Loucy (cell line): ENCODE measurements around the gene ARMC12.

Source experiments
- H2AFZ ChIP-seq: fragments of 200-600 bp; sonication (generic); 2 replicates; pipeline ENCODE4 v1.6.0; 2016; ENCODE audit warnings: antibody characterized with exemption, mild to moderate bottlenecking, low read length, moderate library complexity
- H3F3A ChIP-seq: fragments of 200-600 bp; 2 replicates; pipeline ENCODE4 v1.6.0; 2016; ENCODE audit warnings: antibody characterized with exemption, low read depth, mild to moderate bottlenecking
- H3K27me3 ChIP-seq: fragments of 200-600 bp; sonication (generic); 2 replicates; pipeline ENCODE4 v1.6.1; 2014; ENCODE audit warnings: low read length, mild to moderate bottlenecking; ENCODE audit not compliant: insufficient read depth, poor library complexity, severe bottlenecking
- H3K36me3 ChIP-seq: fragments of 200-600 bp; sonication (generic); 2 replicates; pipeline ENCODE4 v1.6.1; 2016; ENCODE audit warnings: low read length; ENCODE audit not compliant: insufficient read depth
- H3K4me1 ChIP-seq: fragments of 200-600 bp; sonication (generic); 2 replicates; pipeline ENCODE4 v1.5.1; 2014; ENCODE audit warnings: low read length, mild to moderate bottlenecking; ENCODE audit not compliant: insufficient read depth, poor library complexity, severe bottlenecking
- H3K4me2 ChIP-seq: fragments of 200-600 bp; sonication (generic); 2 replicates; pipeline ENCODE4 v1.6.0; 2014; ENCODE audit warnings: antibody characterized with exemption, low read length, low read depth, mild to moderate bottlenecking; ENCODE audit not compliant: poor library complexity, severe bottlenecking
- H3K4me3 ChIP-seq: fragments of 200-600 bp; sonication (generic); 2 replicates; pipeline ENCODE4 v1.5.1; 2014; ENCODE audit warnings: low read length, mild to moderate bottlenecking, mixed read lengths; ENCODE audit not compliant: poor library complexity, severe bottlenecking
- H3K79me2 ChIP-seq: fragments of 200-600 bp; sonication (generic); 2 replicates; pipeline ENCODE4 v1.6.1; 2014; ENCODE audit warnings: low read length; ENCODE audit not compliant: insufficient read depth
- H3K9ac ChIP-seq: fragments of 200-600 bp; sonication (generic); 2 replicates; pipeline ENCODE4 v1.6.0; 2014; ENCODE audit warnings: mild to moderate bottlenecking, low read depth, low read length, moderate library complexity; ENCODE audit not compliant: poor library complexity, severe bottlenecking
- H3K9me2 ChIP-seq: fragments of 200-600 bp; sonication (generic); replicated peaks from 2 replicates; pipeline ENCODE4 v1.6.1; 2016; ENCODE audit warnings: low read depth, low read length, mixed read lengths
- H3K9me3 ChIP-seq: fragments of 200-600 bp; sonication (generic); 2 replicates; pipeline ENCODE4 v1.6.1; 2014; ENCODE audit warnings: mild to moderate bottlenecking, antibody characterized with exemption, low read length, low read depth; ENCODE audit not compliant: insufficient read depth
- H4K20me1 ChIP-seq: fragments of 200-600 bp; sonication (generic); 2 replicates; pipeline ENCODE4 v1.6.0; 2014; ENCODE audit warnings: antibody characterized with exemption, low read length, mild to moderate bottlenecking; ENCODE audit not compliant: insufficient read depth, poor library complexity, severe bottlenecking
- CTCF ChIP-seq: fragments of 200-600 bp; sonication (generic); conservative IDR thresholded peaks from 2 replicates; pipeline ENCODE4 v1.5.1; 2014; ENCODE audit warnings: mild to moderate bottlenecking, antibody characterized with exemption, low read length
- EZH2phosphoT487 ChIP-seq: fragments of 200-600 bp; IDR thresholded peaks from 2 replicates; pipeline ENCODE4 v1.6.1; 2018; ENCODE audit warnings: antibody characterized with exemption, mild to moderate bottlenecking, moderate library complexity, borderline replicate concordance

ARMC12 gene

GRCh38 chr6:35750557-35750956 is 13.7 kb downstream of the ARMC12 start:
- H3K79me2 ChIP-seq, result no peaks in the 10 kb centered on the region
- no peaks in the 10 kb centered on the region for H3F3A ChIP-seq
- no peak overlapping the region for H2AFZ ChIP-seq
- no peak overlapping the region for H3K4me3 ChIP-seq
- H3K9ac ChIP-seq, result no peak overlapping the region
- H4K20me1 ChIP-seq, result no peaks in the 10 kb centered on the region
- H3K4me2 ChIP-seq, result no peak overlapping the region
- TF ChIP-seq CTCF (no peak), EZH2phosphoT487 (no peak)
- H3K27me3 ChIP-seq, result no peaks in the 10 kb centered on the region
- H3K9me2 ChIP-seq, result no peaks in the 10 kb centered on the region
- H3K4me1 ChIP-seq, result no peaks in the 10 kb centered on the region
- H3K9me3 ChIP-seq, result no peaks in the 10 kb centered on the region
- H3K36me3 ChIP-seq, result no peaks in the 10 kb centered on the region

- no peak overlapping the region for H2AFZ ChIP-seq
- no peaks in the 10 kb centered on the region for H4K20me1 ChIP-seq
- no peaks in the 10 kb centered on the region for H3K9me2 ChIP-seq
- TF ChIP-seq CTCF (no peak), EZH2phosphoT487 (no peak)
- H3K4me1 ChIP-seq, result no peaks in the 10 kb centered on the region
- no peak overlapping the region for H3K4me2 ChIP-seq
- no peaks in the 10 kb centered on the region for H3K79me2 ChIP-seq
- no peak overlapping the region for H3K4me3 ChIP-seq
- no peaks in the 10 kb centered on the region for H3K36me3 ChIP-seq
- no peaks in the 10 kb centered on the region for H3K9me3 ChIP-seq
- no peaks in the 10 kb centered on the region for H3F3A ChIP-seq
- H3K27me3 ChIP-seq, result no peaks in the 10 kb centered on the region
- H3K9ac ChIP-seq, result no peak overlapping the region
These were observed 14.8 kb downstream of the ARMC12 start for GRCh38 chr6:35751594-35751993.

GRCh38 chr6:35752330-35752729 is 15.5 kb downstream of the ARMC12 start:
- H3K9me3 ChIP-seq, result no peaks in the 10 kb centered on the region
- no peaks in the 10 kb centered on the region for H3K27me3 ChIP-seq
- H3K36me3 ChIP-seq, result no peaks in the 10 kb centered on the region
- H3K4me3 ChIP-seq, result no peak overlapping the region
- H4K20me1 ChIP-seq, result no peaks in the 10 kb centered on the region
- no peak overlapping the region for H3K4me2 ChIP-seq
- no peak overlapping the region for H3K9ac ChIP-seq
- H3K9me2 ChIP-seq, result no peaks in the 10 kb centered on the region
- no peaks in the 10 kb centered on the region for H3K4me1 ChIP-seq
- no peaks in the 10 kb centered on the region for H3F3A ChIP-seq
- H3K79me2 ChIP-seq, result no peaks in the 10 kb centered on the region
- H2AFZ ChIP-seq, result no peak overlapping the region
- no peak for TF ChIP-seq EZH2phosphoT487
- no peak for TF ChIP-seq CTCF
